ENCODE data around the gene COL5A1.

DNA sequence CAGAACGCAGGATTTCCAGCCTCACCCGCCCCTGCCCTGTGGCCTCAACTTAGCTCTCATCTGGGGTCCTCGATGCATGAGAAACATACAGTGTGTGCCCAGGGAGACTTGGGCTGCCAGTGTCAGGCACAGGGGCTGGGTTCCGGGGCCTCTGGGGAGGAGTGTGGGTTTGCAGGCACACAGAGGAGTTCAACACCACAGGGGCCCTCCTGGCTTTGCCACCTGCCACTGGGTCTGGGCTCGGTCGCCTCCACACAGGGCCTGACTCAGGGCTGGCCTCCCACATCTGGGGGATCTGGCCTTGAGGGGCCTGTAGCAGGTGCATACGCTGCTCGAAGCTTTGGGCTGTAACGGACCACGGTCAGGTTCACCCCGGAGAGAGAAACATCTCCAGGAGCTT lies 111.6 kb downstream of the COL5A1 start:
- TF ChIP-seq, protein P1, sequence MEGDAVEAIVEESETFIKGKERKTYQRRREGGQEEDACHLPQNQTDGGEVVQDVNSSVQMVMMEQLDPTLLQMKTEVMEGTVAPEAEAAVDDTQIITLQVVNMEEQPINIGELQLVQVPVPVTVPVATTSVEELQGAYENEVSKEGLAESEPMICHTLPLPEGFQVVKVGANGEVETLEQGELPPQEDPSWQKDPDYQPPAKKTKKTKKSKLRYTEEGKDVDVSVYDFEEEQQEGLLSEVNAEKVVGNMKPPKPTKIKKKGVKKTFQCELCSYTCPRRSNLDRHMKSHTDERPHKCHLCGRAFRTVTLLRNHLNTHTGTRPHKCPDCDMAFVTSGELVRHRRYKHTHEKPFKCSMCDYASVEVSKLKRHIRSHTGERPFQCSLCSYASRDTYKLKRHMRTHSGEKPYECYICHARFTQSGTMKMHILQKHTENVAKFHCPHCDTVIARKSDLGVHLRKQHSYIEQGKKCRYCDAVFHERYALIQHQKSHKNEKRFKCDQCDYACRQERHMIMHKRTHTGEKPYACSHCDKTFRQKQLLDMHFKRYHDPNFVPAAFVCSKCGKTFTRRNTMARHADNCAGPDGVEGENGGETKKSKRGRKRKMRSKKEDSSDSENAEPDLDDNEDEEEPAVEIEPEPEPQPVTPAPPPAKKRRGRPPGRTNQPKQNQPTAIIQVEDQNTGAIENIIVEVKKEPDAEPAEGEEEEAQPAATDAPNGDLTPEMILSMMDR (conservative IDR thresholded peaks at IDR 0.05; ENCODE audit: low read depth, low read length), result no peak
- no peak for TF ChIP-seq EZH2 (IDR thresholded peaks at IDR 0.05; ENCODE audit: low read length, unreplicated experiment)
